ENCODE measurements around the gene FOXL3. TPM values are rescaled to one million over a fixed set of nuclear protein-coding genes. Genes with fewer than 3 reads are reported as not detected.

The FOXL3 gene
- total and polyA plus RNA-seq, 12 donors: not detected

GRCh38 chr7:271266-272107 lies 18.5 kb upstream of the FOXL3 start:
- Histone ChIP-seq H3K27ac (no peak overlapping the region), H3K9me3 (peaks cover 0 to 29% (median 9%) of the 10 kb centered on the region in 11 donors), H3K27me3 (peaks cover 0 to 5% (median 0%) of the 10 kb centered on the region in 7 donors), H3K36me3 (no peaks in the 10 kb centered on the region), H3K4me1 (no peaks in the 10 kb centered on the region), H3K4me3 (no peak overlapping the region)
- no peak for TF ChIP-seq CTCF (IDR thresholded peaks at IDR 0.05)
- WGBS, 2 donors: 76 to 81% methylated on average over 14 of the region's 14 CpGs
- ATAC-seq (peak in 1 of 8 donors; percentile 8), DNase-seq (no peak)
- intact Hi-C loops (cut with DNase I): no loop called here

- peak in 1 of 8 donors; percentile 19 for ATAC-seq
- intact Hi-C loops (cut with DNase I): no loop called here
These were observed 17.8 kb upstream of the FOXL3 start for GRCh38 chr7:272108-272615.

GRCh38 chr7:272631-273030 lies 17.3 kb upstream of the FOXL3 start:
- no peak overlapping the region for H3K27ac ChIP-seq
- H3K4me1 ChIP-seq: no peaks in the 10 kb centered on the region
- peak in 2 of 8 donors; percentile 11 to 17 for ATAC-seq
- H3K4me3 ChIP-seq: no peak overlapping the region
- DNase-seq: no peak
- 85% methylated on average over 14 of the region's 14 CpGs for WGBS, 2 donors
- peaks cover 0 to 5% (median 0%) of the 10 kb centered on the region in 7 donors for H3K27me3 ChIP-seq
- no peaks in the 10 kb centered on the region for H3K36me3 ChIP-seq
- intact Hi-C loops (cut with DNase I): no loop called here
- peaks cover 0 to 34% (median 9%) of the 10 kb centered on the region in 11 donors for H3K9me3 ChIP-seq
- no peak for TF ChIP-seq CTCF (IDR thresholded peaks at IDR 0.05)

More at GRCh38 chr7:272108-272615, 17.8 kb upstream of the FOXL3 start:
- Histone ChIP-seq H3K4me3 (no peak overlapping the region), H3K27ac (no peak overlapping the region), H3K4me1 (no peaks in the 10 kb centered on the region), H3K27me3 (peaks cover 0 to 5% (median 0%) of the 10 kb centered on the region in 7 donors), H3K9me3 (peaks cover 0 to 32% (median 9%) of the 10 kb centered on the region in 11 donors), H3K36me3 (no peaks in the 10 kb centered on the region)
- WGBS, 2 donors: 82 to 88% methylated on average over 16 to 18 of the region's 18 CpGs
- no peak for TF ChIP-seq CTCF (IDR thresholded peaks at IDR 0.05)
- no peak for DNase-seq

GRCh38 chr7:273327-273726 lies 16.6 kb upstream of the FOXL3 start:
- intact Hi-C loops (cut with DNase I): no loop called here
- no peak for TF ChIP-seq CTCF (IDR thresholded peaks at IDR 0.05)
- Histone ChIP-seq H3K27me3 (peaks cover 0 to 5% (median 0%) of the 10 kb centered on the region in 7 donors), H3K4me1 (no peaks in the 10 kb centered on the region), H3K27ac (no peak overlapping the region), H3K9me3 (peaks cover 0 to 34% (median 9%) of the 10 kb centered on the region in 11 donors), H3K36me3 (no peaks in the 10 kb centered on the region), H3K4me3 (no peak overlapping the region)
- ATAC-seq: no peak
- 82 to 94% methylated on average over 7 of the region's 7 CpGs for WGBS, 2 donors
- DNase-seq: no peak
